Measurements from ENCODE around the gene APH1B. TPM values are rescaled to one million over a fixed set of nuclear protein-coding genes. Genes with fewer than 3 reads are reported as not detected.

APH1B gene
- total RNA-seq, 1 experiment from 2014 or later: 20.9 TPM

GRCh38 chr15:63291507-63291906, 14.1 kb downstream of the APH1B start:
- H2BK20ac ChIP-seq (ENCODE audit: low read depth, low read length, poor library complexity, severe bottlenecking): no peak overlapping the region
- H3K9me3 Mint-ChIP-seq: no peaks in the 10 kb centered on the region
- no peaks in the 10 kb centered on the region for H3K79me1 ChIP-seq (ENCODE audit: insufficient read depth, low read depth, low read length, poor library complexity, severe bottlenecking)
- peaks cover 0 to 7% (median 7%) of the 10 kb centered on the region in 3 experiments; a peak in 3 of 7 replicates for H3K36me3 Mint-ChIP-seq (ENCODE audit: insufficient read depth in 1 of 3, low read depth in 3 of 3)
- no peak overlapping the region for H2BK12ac ChIP-seq (ENCODE audit: insufficient read length, low read depth, low read length)
- H4K8ac ChIP-seq (replicated peaks; ENCODE audit: insufficient read length, low read depth, low read length): no peak overlapping the region
- H3K4me1 Mint-ChIP-seq: 0 out of 4 replicates have a peak, but pooled peaks cover 0 to 3% of the 10 kb centered on the region in 2 experiments
- no peak overlapping the region for H3K27ac Mint-ChIP-seq
- no peaks in the 10 kb centered on the region for H3K9me3 ChIP-seq (ENCODE audit: control insufficient read depth, low read depth, low read length)
- no peak overlapping the region for H2AFZ ChIP-seq (ENCODE audit: low read length)
- no peak overlapping the region for H3K18ac ChIP-seq (ENCODE audit: insufficient read length, low read depth, low read length)
- H4K5ac ChIP-seq (ENCODE audit: insufficient read length, low read depth, low read length): no peak overlapping the region
- DNase-seq: no peak
- H3K9ac ChIP-seq (ENCODE audit: extremely low read depth, insufficient read length, low read length): no peak overlapping the region
- H2BK5ac ChIP-seq (ENCODE audit: insufficient read length, low read length): no peak overlapping the region
- no peaks in the 10 kb centered on the region for H3K23me2 ChIP-seq (ENCODE audit: insufficient read length, low read depth, low read length, poor library complexity, severe bottlenecking)
- H3K27me3 ChIP-seq (ENCODE audit: insufficient read depth, low read length): no peaks in the 10 kb centered on the region
- H3K4ac ChIP-seq (ENCODE audit: low read depth, low read length): no peak overlapping the region
- no peak overlapping the region for H3K27ac ChIP-seq (ENCODE audit: insufficient read length, low read depth, low read length)
- no peak overlapping the region for H3K4me3 Mint-ChIP-seq
- no peak overlapping the region for H2AK5ac ChIP-seq (ENCODE audit: insufficient read length, low read length)
- TF ChIP-seq CTCF (conservative IDR thresholded peaks at IDR 0.05): no peak
- H2BK15ac ChIP-seq (ENCODE audit: low read depth, low read length): no peak overlapping the region
- no peak overlapping the region for H3T11ph ChIP-seq (ENCODE audit: low read length)
- no peak overlapping the region for H3K14ac ChIP-seq (ENCODE audit: insufficient read depth, low read length)
- H3K56ac ChIP-seq (ENCODE audit: insufficient read length, low read depth, low read length): no peak overlapping the region
- no peaks in the 10 kb centered on the region for H4K20me1 ChIP-seq (ENCODE audit: control insufficient read depth, insufficient read depth, insufficient read length)
- H3K79me2 ChIP-seq (ENCODE audit: insufficient read depth, low read length): no peaks in the 10 kb centered on the region
- H3K23ac ChIP-seq (ENCODE audit: insufficient read length, low read depth, low read length): no peak overlapping the region
- no peaks in the 10 kb centered on the region for H3K4me1 ChIP-seq (ENCODE audit: insufficient read depth, low read length)
- H3K4me2 ChIP-seq (ENCODE audit: insufficient read depth, insufficient read length, low read length): no peak overlapping the region
- H4K91ac ChIP-seq (ENCODE audit: insufficient read length, low read depth, low read length): no peak overlapping the region
- H3K27me3 Mint-ChIP-seq (ENCODE audit: low read depth): no peaks in the 10 kb centered on the region
- H2BK120ac ChIP-seq (ENCODE audit: low read depth, low read length, poor library complexity, severe bottlenecking): no peak overlapping the region
